Panc1 (cell line): ENCODE data around the gene HOXC6. TPM values are rescaled to one million over a fixed set of nuclear protein-coding genes. Genes with fewer than 3 reads are reported as not detected.

Experiments used
- ATAC-seq: fragments of 200-7000 bp; cut with Tn5 transposase; 2 replicates; pipeline ENCODE4 v1.9.1; 2020; ENCODE audit warnings: mild to moderate bottlenecking, moderate library complexity
- BruUV-seq: library from RNA; stranded (reverse); fragments of 400-500 nt; replicated peaks from 2 replicates; lab custom pipeline; 2021; lab: Mats Ljungman, UMichigan
- CTCF ChIA-PET: fragments of 300-600 bp; sonication (Branson Sonifier 250); formaldehyde crosslinking; loops from one replicate; lab custom pipeline; 2022; ENCODE audit warnings: antibody characterized with exemption; lab: Charles Lee
- POLR2A ChIA-PET: fragments of 300-600 bp; sonication (Branson Sonifier 250); formaldehyde crosslinking; loops from one replicate; lab custom pipeline; 2022; ENCODE audit warnings: antibody characterized with exemption; lab: Charles Lee
- DNase-seq: peaks from one replicate; pipeline ENCODE4 v3.0.0-alpha.2; 2010; ENCODE audit warnings: low read depth, low spot score
- H3K27ac ChIP-seq: 2 replicates; pipeline ENCODE4 v1.5.1; 2011; ENCODE audit warnings: mild to moderate bottlenecking, low read length, inconsistent platforms
- H3K27me3 ChIP-seq: fragments of 200-500 bp; sonication (Bioruptor generic); 2 replicates; pipeline ENCODE4 v1.6.0; 2014; ENCODE audit warnings: low read length, inconsistent platforms; ENCODE audit not compliant: control insufficient read depth, insufficient read depth
- H3K36me3 ChIP-seq: fragments of 200-500 bp; sonication (Bioruptor generic); 2 replicates; pipeline ENCODE4 v1.5.1; 2014; ENCODE audit warnings: inconsistent platforms, mild to moderate bottlenecking, low read length, moderate library complexity; ENCODE audit not compliant: control insufficient read depth, insufficient read depth
- H3K4me1 ChIP-seq: 2 replicates; pipeline ENCODE4 v1.5.1; 2011; ENCODE audit warnings: inconsistent platforms, mild to moderate bottlenecking, low read length, moderate library complexity; ENCODE audit not compliant: control insufficient read depth, insufficient read depth
- H3K4me3 ChIP-seq, 2 experiments: 2 replicates each; pipeline ENCODE4 v1.5.1; 2011 to 2012; ENCODE audit warnings: low read depth in 2 of 2, low read length in 2 of 2, mild to moderate bottlenecking in 2 of 2, inconsistent platforms in 1 of 2, moderate library complexity in 1 of 2
- H3K9me3 ChIP-seq: fragments of 200-500 bp; sonication (Bioruptor generic); 2 replicates; pipeline ENCODE4 v1.5.1; 2014; ENCODE audit warnings: low read depth, mild to moderate bottlenecking, inconsistent platforms, low read length, moderate library complexity; ENCODE audit not compliant: control insufficient read depth, insufficient read depth
- POLR2AphosphoS5 ChIP-seq: IDR thresholded peaks from 2 replicates; pipeline ENCODE4 v1.6.1; 2012; ENCODE audit warnings: mild to moderate bottlenecking, low read depth, low read length, moderate library complexity
- REST ChIP-seq, 2 experiments: IDR thresholded peaks; 2 replicates each; pipeline ENCODE4 v1.6.1; 2011 to 2012; ENCODE audit warnings: low read depth in 2 of 2, control low read depth in 1 of 2, low read length in 1 of 2, mild to moderate bottlenecking in 1 of 2, moderate library complexity in 1 of 2; ENCODE audit not compliant: insufficient read depth in 1 of 2
- SIN3A ChIP-seq: IDR thresholded peaks from 2 replicates; pipeline ENCODE4 v1.6.1; 2012; ENCODE audit warnings: low read depth, mild to moderate bottlenecking, low read length, moderate library complexity, borderline replicate concordance; ENCODE audit not compliant: insufficient read depth
- TCF7L2 ChIP-seq: IDR thresholded peaks from 2 replicates; pipeline ENCODE4 v1.6.1; 2011; ENCODE audit warnings: mild to moderate bottlenecking, low read depth, low read length, inconsistent platforms
- in situ Hi-C: cut with HindIII; loops from 2 replicates; pipeline ENCODE4 v1.10.0; 2016; ENCODE audit warnings: low sequenced_read_pairs, low pct_unique_long_range_greater_than_20kb
- intact Hi-C: fragments of 100-400 bp; cut with micrococcal nuclease; formaldehyde crosslinking; loops from one replicate; pipeline ENCODE4 v1.10.0; 2022; ENCODE audit not compliant: unreplicated experiment
- total RNA-seq: library from RNA; stranded (reverse); gene quantifications from one replicate; pipeline ENCODE4 v1.2.1, GENCODE V29; 2021; ENCODE audit not compliant: unreplicated experiment
- TF ChIP-seq, protein P1 (sequence below): fragments of 450-650 bp; IDR thresholded peaks from 2 replicates; pipeline ENCODE4 v1.5.1; 2017; ENCODE audit warnings: mild to moderate bottlenecking

Gene HOXC6
- total RNA-seq, 1 experiment from 2014 or later, result 52.2 TPM

DNA sequence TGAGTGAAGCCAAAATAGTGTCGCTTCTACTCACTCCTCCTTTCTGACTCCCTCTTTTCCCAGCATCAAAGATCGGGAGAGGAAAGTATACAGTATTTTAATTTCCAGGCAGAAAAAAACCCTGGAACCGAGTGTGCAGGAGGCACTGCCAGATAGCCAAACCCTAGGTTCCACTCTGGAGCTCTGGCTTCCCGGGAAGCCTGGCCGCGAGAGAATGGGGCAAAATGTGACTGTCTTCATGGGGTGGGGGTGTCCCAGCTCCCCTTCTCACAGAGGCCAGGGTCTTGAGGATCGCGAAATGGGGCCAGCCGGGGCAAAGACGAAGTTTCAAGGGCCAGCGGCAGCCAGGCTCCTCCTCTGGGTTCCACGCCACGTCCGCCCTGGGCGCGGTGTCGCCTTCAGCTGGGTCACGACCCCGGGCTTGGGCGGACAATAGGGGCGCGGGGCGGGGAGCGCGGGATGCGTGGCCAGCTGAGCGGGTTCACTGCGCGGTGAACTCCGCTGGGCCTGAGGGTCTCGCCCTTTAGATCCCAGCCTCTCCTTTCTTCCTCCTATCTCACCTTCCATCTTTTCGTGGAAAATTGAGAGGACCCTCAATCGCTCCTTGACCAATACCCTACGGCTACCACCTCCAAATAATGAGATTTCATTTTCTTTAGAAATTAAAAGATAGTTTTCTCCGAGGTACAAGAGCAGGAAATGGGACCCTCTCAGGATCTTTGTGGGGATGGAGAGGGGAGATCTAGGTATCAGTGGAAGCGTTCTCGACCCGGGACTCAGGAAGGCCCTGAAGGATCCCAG, 32.1 kb downstream of the HOXC6 start:
- no peak for DNase-seq
- no peak for ATAC-seq
- H3K27ac ChIP-seq, result no peak overlapping the region
- no TSS peak for BruUV-seq
- H3K4me1 ChIP-seq, result peaks cover 10% of the 10 kb centered on the region
- POLR2A ChIA-PET, result no interaction called here
- CTCF ChIA-PET, result no interaction called here
- intact Hi-C loops, result no loop called here
- H3K9me3 ChIP-seq, result no peaks in the 10 kb centered on the region
- in situ Hi-C loops, result no loop called here
- no peak overlapping the region for H3K4me3 ChIP-seq
- TF ChIP-seq SIN3A (no peak), REST (IDR thresholded peaks at IDR 0.05; ENCODE audit: insufficient read depth in 1 of 2, low read depth in 2 of 2, low read length in 1 of 2) (no peak), POLR2AphosphoS5 (no peak), TCF7L2 (no peak)
- TF ChIP-seq, protein P1, sequence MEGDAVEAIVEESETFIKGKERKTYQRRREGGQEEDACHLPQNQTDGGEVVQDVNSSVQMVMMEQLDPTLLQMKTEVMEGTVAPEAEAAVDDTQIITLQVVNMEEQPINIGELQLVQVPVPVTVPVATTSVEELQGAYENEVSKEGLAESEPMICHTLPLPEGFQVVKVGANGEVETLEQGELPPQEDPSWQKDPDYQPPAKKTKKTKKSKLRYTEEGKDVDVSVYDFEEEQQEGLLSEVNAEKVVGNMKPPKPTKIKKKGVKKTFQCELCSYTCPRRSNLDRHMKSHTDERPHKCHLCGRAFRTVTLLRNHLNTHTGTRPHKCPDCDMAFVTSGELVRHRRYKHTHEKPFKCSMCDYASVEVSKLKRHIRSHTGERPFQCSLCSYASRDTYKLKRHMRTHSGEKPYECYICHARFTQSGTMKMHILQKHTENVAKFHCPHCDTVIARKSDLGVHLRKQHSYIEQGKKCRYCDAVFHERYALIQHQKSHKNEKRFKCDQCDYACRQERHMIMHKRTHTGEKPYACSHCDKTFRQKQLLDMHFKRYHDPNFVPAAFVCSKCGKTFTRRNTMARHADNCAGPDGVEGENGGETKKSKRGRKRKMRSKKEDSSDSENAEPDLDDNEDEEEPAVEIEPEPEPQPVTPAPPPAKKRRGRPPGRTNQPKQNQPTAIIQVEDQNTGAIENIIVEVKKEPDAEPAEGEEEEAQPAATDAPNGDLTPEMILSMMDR, result no peak
- H3K36me3 ChIP-seq, result no peaks in the 10 kb centered on the region
- H3K27me3 ChIP-seq, result no peaks in the 10 kb centered on the region

GRCh38 chr12:54060975-54061778, 32.9 kb downstream of the HOXC6 start:
- intact Hi-C loops (no loop called here), in situ Hi-C loops (no loop called here)
- Histone ChIP-seq H3K36me3 (no peaks in the 10 kb centered on the region), H3K4me3 (no peak overlapping the region), H3K27ac (no peak overlapping the region), H3K9me3 (no peaks in the 10 kb centered on the region), H3K27me3 (no peaks in the 10 kb centered on the region), H3K4me1 (peaks cover 8% of the 10 kb centered on the region)
- POLR2A ChIA-PET, result no interaction called here
- ATAC-seq (no peak), DNase-seq (no peak)
- BruUV-seq, result no TSS peak
- TF ChIP-seq, protein P1, result no peak
- TF ChIP-seq REST (IDR thresholded peaks at IDR 0.05; ENCODE audit: insufficient read depth in 1 of 2, low read depth in 2 of 2, low read length in 1 of 2) (no peak), SIN3A (no peak), TCF7L2 (no peak), POLR2AphosphoS5 (no peak)
- CTCF ChIA-PET, result no interaction called here
